NCI-H1092 (cell line): ENCODE data around the gene PLXNB2.

Experiments
- DNase-seq: peaks from one replicate; lab custom pipeline; 2025; lab: John Stamatoyannopoulos, UW

The PLXNB2 gene

GRCh38 chr22:50264104-50264745 lies 43.2 kb downstream of the PLXNB2 start:
- no peak for DNase-seq

DNA sequence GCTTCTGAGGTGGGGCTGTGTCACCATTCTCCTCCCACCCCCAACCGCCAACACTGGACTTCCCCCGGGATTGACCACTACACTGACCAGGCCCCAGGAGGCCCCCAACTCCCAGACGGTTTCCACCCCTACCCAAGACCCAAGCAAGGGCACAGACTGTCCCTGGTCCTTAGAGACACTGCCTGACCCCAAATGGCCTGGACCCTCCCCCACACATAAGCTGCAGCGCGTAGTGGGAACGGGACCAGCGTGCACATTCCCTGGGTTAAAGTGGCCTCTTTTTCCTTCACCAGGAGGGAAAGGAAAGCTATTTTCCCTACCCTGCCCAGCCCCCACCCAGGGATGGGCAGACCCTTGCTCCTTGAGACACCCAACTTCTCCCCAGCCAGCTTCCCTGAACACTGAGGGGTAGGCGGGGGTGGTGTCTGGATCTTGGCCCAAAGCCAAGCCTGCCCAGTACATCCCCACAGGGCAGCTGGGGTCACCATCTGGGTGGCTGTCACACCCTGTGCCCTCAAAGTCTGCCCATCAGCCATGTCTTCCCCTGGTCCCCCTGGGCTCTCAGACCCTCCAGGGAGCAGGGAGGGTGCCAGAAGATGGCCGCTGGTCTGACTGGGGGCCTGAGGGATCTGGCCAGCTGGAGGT lies 44.4 kb downstream of the PLXNB2 start:
- no peak for DNase-seq

DNA sequence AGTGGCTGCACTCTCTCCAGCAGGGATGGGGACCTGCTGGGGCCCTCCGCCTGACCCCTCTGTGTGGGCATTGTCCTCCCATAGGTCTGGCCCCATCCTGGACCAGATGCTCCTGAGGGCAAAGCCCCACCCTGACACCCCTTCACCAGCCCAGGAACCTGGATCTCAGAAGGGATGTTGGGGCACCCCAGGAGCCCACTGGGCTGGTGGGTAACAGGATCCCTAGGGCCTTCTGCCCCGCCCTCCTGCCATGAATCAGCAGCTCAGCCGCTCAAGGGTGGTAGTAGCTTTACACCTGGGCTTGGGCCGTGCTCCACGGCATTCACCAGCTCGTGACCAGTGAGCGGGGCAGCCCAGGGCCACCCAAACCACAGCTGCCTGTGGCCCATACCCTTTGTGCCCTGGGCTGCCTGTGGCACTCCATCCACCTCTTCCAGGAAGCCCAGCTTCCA lies 45.0 kb downstream of the PLXNB2 start:
- DNase-seq = no peak

GRCh38 chr22:50261615-50262459 lies 45.6 kb downstream of the PLXNB2 start, which contains the start of gene MAPK12:
Gene MAPK12, minus strand, starts transcription at chr22:50261683. Its CDS starts 174 bp downstream, at chr22:50261509.
- DNase-seq = no peak

GRCh38 chr22:50260801-50261614 lies 46.4 kb downstream of the PLXNB2 start:
- DNase-seq = no peak

DNA sequence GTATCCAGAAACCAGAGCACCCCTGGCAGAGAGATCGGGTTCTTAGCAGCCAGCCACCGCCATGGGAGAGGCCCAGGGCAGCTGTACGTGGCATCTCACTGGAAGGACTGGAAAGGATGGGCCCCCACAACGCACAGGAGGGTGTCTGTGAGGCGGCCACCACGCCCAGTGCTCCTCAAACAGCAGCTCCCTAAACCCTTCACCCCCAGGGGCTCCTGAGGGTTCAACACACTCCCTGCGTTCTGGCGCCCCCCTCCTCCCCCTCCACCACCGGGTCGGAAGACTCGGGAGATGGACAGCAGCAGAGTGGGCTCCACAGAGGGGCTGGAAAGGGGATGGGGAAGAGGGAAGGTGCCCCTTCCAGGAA lies 47.0 kb downstream of the PLXNB2 start:
- DNase-seq = no peak

GRCh38 chr22:50259302-50259701 lies 48.1 kb downstream of the PLXNB2 start:
- DNase-seq = no peak

DNA sequence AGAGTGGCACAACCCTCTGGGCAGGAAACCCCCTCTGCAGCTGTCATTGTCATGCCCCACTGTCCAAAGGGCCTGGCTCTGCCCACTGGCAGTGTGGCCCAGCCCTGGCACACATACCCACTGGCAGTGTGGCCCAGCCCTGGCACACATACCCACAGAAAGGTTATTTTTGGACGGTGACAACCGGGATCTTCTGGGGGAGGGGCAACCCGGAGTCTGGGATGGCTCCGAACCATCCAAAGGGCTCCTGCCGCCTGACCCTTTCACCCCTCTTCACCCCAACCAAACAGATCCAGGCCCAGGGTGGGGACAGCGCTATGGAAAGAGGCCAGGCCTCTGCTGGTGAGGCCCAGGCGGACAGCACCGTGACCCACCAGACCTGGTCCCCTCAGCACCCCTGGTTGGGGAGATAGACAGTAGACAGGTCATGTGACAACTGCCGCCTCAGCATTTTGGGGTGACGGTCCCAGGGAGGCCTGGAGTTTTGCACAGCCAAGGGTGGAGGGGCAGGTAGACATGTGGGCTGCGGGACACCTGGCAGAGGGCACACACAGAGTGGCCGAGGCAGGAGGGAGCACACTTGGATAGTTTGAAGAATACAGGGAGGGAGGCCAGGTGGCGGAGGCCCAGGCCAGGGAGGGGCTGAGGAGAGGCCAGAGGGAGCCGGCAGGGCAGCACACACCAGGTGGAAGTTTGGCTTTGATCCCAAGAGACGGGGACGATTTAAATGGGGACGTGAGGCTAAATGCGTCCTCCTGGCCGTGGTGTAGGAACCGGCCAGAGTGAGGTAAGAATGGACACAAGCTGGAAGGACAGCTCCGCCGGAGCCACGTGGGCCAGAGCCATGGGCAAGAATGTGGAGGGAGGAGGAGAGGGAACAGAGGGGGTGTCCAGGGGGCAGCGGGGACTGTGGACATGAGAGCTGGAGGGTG lies 48.8 kb downstream of the PLXNB2 start:
- DNase-seq = no peak

DNA sequence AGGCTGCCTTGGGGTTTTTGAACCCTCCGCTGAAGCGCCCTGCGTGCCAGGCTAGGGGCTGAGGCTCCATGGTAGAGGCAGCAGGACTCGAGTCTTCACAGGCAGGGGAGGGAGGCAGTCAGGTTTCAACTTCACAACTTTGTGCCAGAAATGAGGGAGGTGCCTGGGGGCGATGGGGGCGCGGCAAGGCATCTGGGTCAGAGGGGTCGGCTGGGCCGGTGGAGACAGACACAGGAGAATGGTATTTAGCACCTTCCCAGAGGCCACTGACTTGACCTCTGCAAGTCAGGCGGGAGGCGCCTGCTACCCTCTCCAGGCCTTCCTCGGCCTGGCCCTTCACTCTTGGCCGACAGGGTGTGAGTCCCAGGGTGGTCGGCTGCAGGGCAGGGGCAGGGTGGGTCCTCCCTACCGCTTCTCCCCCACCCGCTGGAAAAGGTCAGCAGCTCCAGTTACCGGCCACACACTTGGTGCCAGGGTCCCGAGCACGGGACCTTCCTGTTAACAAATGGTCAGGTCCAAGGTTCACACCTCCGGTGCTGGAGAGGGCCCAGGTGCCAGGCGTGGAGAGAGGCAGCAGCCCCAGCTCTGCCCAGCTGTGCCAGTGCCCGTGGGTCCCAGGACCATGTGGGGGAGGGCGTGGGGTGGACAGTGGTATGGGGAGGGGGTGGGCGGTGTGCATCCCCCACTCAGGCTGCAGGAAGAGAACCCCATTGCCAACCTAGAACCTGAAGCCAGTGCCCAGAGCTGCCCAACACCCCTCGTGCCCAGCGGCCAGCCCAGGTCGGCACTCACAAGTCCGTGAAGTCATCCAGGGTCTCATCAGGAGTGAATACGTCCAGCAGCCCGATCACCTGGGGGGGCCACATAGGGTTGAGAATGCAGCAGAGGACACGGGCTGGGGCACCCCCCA lies 49.7 kb downstream of the PLXNB2 start:
- no peak for DNase-seq

GRCh38 chr22:50257041-50257440 lies 50.4 kb downstream of the PLXNB2 start:
- DNase-seq = no peak

GRCh38 chr22:50256258-50256862 lies 51.1 kb downstream of the PLXNB2 start:
- DNase-seq = no peak

DNA sequence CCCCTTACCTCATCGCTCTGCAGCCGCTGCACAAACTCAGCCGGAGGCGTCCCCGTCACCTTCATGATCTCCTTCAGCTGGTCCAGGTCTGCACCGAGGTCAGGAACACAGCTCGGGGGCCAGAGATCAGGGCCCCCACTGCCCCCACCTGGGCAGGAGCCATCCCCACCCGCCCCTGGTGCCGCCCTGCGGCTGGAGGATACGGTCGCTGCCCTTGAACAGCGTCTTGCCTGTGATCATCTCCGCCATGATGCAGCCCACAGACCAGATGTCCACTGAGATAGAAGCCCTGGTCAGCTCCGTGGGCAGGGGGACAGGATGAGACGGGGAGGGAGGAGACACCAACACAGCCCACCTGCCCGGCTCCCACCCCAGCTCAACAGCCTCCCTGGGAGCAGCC lies 51.8 kb downstream of the PLXNB2 start:
- no peak for DNase-seq

DNA sequence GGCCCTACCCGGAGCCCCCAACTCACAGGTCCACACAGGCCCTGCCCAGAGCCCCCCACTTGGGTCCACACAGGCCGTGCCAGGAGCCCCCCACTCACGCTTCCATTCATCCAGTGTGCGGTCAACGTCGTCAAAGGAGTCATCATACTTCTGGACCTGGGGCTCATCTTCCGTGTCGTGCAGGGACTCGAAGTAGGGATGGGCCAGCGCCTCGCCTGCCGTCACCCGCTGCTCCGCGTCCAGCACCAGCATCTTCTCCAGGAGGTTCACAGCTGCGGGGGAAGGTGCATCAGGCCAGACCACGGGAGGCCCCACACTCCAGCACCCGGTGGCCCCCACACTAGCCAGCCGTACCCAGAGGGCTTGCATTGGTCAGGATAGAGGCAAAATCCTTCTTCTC lies 52.3 kb downstream of the PLXNB2 start:
- no peak for DNase-seq

DNA sequence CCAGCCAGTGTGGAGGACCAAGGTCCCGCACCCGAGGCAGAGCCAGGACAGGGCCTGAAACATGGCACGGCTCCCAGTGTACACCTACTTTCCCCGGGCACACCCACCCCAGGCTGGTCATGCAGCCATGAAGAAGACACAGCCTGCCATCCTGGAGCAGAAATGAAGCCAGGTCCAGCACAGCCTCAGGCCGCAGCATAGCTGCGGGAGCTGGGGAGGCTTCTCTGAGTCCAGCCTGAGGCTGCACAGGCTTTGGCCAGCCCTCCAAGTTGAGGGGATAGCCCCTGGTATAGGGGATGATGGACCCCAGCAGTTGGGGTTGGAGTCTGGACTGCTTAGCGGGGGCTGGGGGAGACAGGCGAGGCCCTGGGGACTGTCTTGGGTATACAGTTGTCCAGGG lies 53.5 kb downstream of the PLXNB2 start:
- DNase-seq = no peak

DNA sequence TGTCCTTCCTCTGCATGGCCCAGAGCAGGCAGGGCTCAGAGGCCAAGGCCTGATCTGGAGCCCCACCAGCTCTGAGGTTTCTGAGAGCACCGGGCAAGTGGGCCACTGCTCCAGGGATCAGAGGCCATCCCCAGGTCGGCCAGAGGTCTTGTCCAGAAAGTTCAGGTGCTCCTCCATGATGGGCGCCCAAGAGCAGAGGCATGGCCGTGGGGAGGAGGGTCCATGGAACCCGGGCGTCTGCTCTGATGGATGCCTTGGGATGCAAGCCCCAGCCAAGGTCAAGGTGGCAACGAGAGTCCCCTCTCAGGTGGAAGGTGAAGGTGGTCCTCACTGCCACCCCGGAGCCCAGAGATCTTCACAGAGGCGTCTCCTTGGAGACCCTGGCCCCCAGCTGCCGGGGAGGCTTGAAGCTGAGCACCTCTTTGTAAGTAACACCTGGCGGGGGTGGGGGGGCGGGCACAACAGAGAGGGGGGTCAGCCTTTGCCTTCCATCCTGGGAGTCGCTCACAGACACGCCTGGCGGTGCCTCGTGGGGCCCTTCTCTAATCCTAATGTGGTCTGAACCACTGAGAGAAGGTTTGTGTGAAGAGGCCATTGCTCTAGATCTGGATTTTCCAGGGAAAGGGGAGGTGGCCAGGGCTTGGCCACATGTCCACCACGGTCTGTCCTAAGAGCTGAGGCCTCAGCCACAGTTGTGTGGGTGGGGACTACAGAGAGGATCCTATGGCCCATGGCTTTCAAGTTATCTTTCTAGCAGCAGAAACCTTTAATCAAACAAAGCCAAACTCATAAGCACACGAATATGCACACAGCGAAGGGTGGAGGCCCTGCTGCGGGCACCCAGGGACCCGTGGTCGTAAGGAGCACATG lies 54.2 kb downstream of the PLXNB2 start:
- no peak for DNase-seq

- no peak for DNase-seq
Measured at GRCh38 chr22:50252082-50253045, 55.1 kb downstream of the PLXNB2 start.

- no peak for DNase-seq
Measured at GRCh38 chr22:50251477-50252081, 55.9 kb downstream of the PLXNB2 start.
